Rectal smooth muscle tissue (tissue), 1 donor: ENCODE data around the gene TCF4.

ENCODE experiments used
- H3K27ac ChIP-seq: one replicate; pipeline ENCODE4 v1.7.0; 2013; ENCODE audit warnings: low read depth, low read length, inconsistent platforms
- H3K27me3 ChIP-seq: one replicate; pipeline ENCODE4 v1.7.0; 2013; ENCODE audit warnings: low read length; ENCODE audit not compliant: control insufficient read depth, insufficient read depth
- H3K36me3 ChIP-seq: one replicate; pipeline ENCODE4 v1.7.0; 2013; ENCODE audit warnings: low read length; ENCODE audit not compliant: control insufficient read depth, insufficient read depth
- H3K4me1 ChIP-seq: one replicate; pipeline ENCODE4 v1.7.0; 2013; ENCODE audit warnings: low read length; ENCODE audit not compliant: control insufficient read depth, insufficient read depth
- H3K4me3 ChIP-seq: one replicate; pipeline ENCODE4 v1.7.0; 2013; ENCODE audit warnings: low read length
- H3K9ac ChIP-seq: one replicate; pipeline ENCODE4 v1.7.0; 2013; ENCODE audit warnings: low read length

TCF4 gene

DNA sequence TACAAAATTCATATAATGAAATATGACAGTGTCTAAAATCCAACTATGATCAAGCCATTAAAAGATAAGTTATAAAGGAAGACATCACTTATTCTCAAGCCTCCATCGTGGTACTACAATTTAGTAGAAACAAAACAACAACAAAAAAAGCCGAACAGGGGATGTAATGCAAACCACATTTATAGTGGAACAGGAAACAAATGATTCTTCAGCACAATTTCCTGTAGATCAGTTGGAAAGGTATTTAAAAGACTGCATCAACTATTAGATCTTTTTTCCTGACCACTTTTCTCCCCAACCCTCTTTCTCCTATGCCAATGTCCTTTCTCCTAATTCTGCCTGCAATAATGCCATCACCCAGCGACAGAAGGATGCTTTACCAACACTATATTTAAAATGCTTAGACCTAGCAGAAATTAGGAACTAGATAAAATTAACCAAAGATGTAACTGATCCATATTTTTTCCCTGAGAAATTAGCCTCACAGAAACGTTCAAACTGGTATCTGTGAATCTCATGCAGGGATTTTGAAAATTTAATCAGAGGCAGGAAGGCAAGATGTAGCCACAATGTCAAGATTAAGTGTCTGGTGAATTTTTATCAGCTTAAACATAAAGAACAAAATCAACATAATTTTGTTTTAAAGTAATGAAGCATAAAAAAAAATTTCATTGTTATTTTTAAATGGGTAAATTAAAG lies 271.4 kb downstream of the TCF4 start:
- Histone ChIP-seq H3K27ac (no peak overlapping the region), H3K4me3 (no peak overlapping the region), H3K27me3 (no peaks in the 10 kb centered on the region), H3K4me1 (peaks cover 6% of the 10 kb centered on the region), H3K9ac (no peak overlapping the region), H3K36me3 (no peaks in the 10 kb centered on the region)

DNA sequence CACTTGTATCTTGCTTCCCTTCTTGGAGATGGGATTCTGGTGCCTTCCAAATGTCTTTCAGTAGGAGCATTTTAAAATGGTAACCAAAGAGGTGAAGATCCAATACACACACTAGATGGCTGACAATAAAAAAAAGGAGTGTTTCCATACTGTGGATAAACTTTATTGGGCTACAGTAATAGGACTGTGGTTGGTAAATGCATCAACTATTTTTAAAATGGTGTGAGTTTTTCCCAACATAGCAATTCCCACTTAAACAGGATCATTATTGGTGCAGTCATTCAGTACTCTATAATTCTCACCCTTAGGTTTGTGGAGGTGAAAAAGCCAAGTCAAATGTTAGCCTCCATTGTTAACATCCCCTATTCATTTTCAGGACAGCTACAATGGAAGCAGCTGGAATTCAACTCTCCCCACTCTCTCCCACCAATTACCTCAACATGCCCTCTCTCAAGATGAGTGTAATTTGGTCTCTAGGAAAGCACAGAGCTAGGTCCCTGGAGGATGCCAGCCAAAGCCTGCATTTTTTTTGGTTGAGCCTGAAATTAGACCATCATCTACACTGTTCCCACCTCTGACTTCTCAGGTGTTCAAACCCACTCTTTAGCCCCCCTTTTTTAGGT lies 273.3 kb downstream of the TCF4 start:
- peaks cover 6% of the 10 kb centered on the region for H3K4me1 ChIP-seq
- no peak overlapping the region for H3K4me3 ChIP-seq
- H3K9ac ChIP-seq: no peak overlapping the region

DNA sequence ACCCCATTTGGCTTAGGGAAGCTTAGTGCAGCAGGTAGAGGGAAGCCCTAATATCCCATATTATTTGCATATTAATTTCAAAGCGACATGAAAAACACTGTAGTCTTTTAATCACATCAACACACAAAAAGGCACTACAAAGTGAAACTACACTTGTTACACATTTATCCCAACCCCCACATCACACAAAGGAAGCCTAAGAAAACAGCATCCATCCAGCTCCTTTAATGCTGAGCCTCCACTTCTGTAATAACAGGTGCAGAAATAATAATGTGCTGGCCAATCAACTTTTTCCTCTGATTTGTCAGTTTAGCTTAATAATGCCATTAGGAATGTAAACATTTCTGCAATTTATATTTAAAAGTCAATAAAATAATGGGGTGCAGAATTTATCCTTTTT lies 274.0 kb downstream of the TCF4 start:
- Histone ChIP-seq H3K4me3 (no peak overlapping the region), H3K27ac (no peak overlapping the region), H3K4me1 (peaks cover 3% of the 10 kb centered on the region), H3K36me3 (no peaks in the 10 kb centered on the region), H3K9ac (no peak overlapping the region), H3K27me3 (no peaks in the 10 kb centered on the region)

More for the DNA sequence above, 273.3 kb downstream of the TCF4 start:
- no peaks in the 10 kb centered on the region for H3K27me3 ChIP-seq
- no peaks in the 10 kb centered on the region for H3K36me3 ChIP-seq
- no peak overlapping the region for H3K27ac ChIP-seq

DNA sequence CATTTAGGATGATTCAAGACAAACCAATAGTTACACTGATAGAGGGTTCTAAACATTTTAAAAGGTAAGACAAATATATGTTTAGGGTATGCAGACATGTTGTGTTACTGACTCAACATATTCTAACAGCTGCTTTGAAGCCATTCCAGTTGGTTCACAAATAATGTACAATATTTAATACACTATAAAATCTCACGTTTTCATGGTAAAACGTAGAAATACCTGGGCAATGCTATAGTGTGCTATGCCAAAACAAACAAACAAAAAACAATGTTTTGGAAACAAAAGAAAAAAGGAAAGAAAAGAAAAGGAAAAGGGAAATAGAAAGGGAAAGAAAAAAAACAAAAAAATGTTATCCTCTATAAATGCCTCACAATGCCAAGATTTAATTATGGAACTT lies 277.1 kb downstream of the TCF4 start:
- no peaks in the 10 kb centered on the region for H3K36me3 ChIP-seq
- H3K27ac ChIP-seq: no peak overlapping the region
- no peaks in the 10 kb centered on the region for H3K27me3 ChIP-seq
- H3K4me1 ChIP-seq: peaks cover 5% of the 10 kb centered on the region
- H3K4me3 ChIP-seq: no peak overlapping the region
- no peak overlapping the region for H3K9ac ChIP-seq

DNA sequence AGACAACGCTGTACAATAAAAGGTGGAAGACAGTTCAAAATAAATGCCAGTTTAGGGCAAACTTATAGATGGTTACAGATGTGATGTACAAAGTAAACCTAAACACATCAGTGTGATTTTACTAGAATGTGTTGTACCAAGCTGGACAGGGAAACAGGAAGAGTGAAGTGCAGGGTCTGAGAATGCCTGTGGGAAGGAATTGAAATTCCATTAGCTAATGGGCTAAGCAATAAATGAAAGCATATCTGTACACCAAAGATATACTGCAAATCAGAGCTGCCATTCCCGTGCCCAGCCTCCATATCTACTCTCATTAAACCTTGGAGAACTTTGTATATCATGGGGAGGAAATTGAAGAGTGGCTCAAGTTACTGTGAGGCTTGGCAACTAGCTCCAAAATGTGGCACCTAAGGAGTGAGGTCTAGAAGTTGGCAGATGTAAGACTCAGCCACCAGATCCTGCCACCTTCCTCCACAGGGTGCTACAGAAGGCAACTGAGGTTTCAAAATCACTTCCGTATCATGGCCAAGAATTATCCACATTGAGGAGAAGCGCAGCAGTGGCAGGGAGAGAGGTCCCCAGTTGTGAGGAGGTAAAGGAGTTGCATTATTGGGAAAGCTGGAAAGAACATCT lies 277.8 kb downstream of the TCF4 start:
- no peak overlapping the region for H3K4me3 ChIP-seq
- H3K27ac ChIP-seq: no peak overlapping the region
- H3K9ac ChIP-seq: no peak overlapping the region
- H3K4me1 ChIP-seq: peaks cover 5% of the 10 kb centered on the region
- H3K36me3 ChIP-seq: no peaks in the 10 kb centered on the region
- no peaks in the 10 kb centered on the region for H3K27me3 ChIP-seq

DNA sequence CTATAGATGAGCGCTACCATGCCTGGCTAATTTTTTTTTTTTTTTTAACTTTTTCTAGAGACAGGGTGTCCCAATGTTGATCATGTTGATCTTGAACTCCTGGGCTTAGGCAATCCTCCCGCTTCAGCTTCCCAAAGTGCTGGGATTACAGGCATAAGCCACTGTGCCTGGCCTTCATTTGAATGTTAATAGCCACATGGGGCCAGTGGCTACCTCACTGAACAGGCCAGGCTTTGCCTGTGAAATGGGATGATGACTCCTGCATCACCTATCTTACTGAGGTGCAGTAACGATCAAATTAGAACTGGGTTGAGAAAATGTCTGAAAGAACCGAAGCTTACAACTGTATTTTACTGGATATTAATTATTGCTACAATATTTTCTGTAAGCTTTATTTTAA lies 278.7 kb downstream of the TCF4 start:
- Histone ChIP-seq H3K9ac (no peak overlapping the region), H3K4me3 (no peak overlapping the region), H3K4me1 (peaks cover 5% of the 10 kb centered on the region), H3K27me3 (no peaks in the 10 kb centered on the region), H3K27ac (no peak overlapping the region), H3K36me3 (no peaks in the 10 kb centered on the region)

DNA sequence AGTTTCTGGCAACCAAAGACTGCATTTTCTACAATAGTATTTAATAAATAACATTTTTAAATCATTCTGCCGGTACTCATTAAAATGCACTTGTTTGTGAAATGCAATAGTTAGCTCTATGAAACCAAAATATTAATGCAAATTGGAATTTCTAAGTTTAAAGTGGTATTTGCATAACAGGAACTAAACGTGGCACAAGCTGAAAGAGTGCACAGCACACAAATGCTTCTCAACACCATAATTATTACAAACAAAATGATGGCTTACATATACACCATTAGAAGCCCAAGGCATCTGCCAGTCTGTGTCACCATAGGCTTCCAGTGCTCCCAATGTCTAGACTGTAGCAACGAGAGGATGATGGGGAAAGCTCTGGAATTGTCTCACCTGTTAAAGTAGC lies 280.5 kb downstream of the TCF4 start:
- Histone ChIP-seq H3K27ac (no peak overlapping the region), H3K4me3 (no peak overlapping the region), H3K27me3 (no peaks in the 10 kb centered on the region), H3K36me3 (no peaks in the 10 kb centered on the region), H3K9ac (no peak overlapping the region), H3K4me1 (peaks cover 3% of the 10 kb centered on the region)

DNA sequence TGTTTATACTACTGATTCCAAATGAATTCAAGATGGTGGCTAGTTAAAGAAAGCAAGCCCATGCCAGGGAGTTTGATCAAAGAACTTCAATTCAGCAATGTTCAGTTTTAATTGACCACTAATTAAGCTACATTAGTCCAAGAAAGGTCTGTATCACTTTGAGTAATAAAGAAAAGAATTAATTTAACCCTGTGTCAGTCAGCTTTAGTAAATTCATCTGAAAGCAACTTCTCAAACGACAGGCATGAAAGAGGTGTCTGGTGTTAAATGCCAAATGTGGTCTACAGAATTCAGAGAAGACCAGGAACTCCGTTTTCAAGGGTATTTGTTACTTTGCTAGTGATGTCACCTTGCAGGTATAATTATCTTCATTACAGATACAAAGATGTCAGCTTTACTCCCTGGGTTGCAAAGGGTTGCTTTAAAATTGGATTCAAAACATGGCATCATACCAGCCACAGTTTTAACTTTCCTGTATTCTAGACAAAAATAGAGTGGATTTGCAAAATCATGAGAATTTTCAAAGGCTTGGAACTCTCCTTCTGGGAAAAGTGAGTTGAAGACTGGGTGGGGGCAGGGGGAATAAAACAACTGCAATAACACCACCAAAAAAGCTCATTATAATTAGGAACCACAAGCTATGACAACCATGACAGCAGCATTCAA lies 281.5 kb downstream of the TCF4 start:
- H3K4me1 ChIP-seq: peaks cover 6% of the 10 kb centered on the region
- H3K27me3 ChIP-seq: no peaks in the 10 kb centered on the region
- H3K36me3 ChIP-seq: no peaks in the 10 kb centered on the region
- H3K27ac ChIP-seq: no peak overlapping the region
- H3K4me3 ChIP-seq: no peak overlapping the region
- no peak overlapping the region for H3K9ac ChIP-seq

DNA sequence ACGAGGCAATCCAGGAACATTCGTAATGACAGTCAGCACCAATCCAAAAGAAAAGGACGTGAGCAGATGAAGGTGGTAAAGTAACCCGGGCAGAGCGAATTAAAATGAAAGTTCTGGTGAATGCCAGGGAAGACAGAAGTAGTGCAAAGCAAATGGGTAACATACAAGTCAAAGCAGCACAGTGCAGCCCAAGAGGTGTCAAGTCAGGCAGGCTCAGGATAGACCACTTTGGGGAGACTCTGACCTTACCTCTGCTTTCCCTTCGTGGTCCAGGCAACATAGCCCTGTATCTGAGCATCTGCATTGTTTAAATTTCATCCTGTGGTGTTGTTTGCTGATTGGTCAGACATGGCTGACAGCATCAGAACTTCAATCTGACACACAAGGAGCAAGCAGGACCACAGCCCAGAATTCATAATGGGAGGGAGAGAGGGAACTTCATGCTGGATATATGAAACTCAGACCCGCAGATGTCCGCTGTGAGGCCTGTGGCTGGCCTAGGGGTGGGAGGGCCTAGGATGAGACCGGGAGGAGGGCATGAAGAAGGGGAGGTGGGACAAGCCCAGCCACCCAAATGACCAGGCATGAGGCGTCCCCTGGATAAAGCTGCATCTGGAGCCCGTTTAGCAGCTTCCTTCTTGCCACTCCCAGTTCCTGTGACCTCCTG lies 285.7 kb downstream of the TCF4 start:
- peak overlapping the region; percentile 16 for H3K27ac ChIP-seq
- no peaks in the 10 kb centered on the region for H3K36me3 ChIP-seq
- H3K27me3 ChIP-seq: no peaks in the 10 kb centered on the region
- peaks cover 11% of the 10 kb centered on the region for H3K4me1 ChIP-seq
- H3K4me3 ChIP-seq: peak overlapping the region; percentile 42
- H3K9ac ChIP-seq: no peak overlapping the region

DNA sequence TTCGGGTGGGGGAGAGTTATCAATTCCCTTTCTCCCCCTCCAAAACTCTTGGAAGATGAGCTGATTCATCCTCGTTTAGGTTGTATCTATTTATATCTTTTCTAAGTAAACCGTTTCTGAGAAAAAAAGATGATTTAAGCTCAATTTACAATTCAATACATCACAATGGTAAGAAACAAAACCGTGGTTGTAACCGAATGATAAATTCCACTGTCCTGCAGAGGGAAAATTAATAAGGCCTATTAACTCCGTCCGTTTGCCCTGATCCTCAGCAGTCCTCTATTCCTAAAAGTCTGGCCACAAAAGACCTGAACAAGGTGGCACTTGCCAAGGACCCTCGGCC lies 286.2 kb downstream of the TCF4 start:
- H3K9ac ChIP-seq: no peak overlapping the region
- H3K27ac ChIP-seq: peak overlapping the region; percentile 16
- H3K4me1 ChIP-seq: peaks cover 11% of the 10 kb centered on the region
- H3K4me3 ChIP-seq: peak overlapping the region; percentile 42
- H3K27me3 ChIP-seq: no peaks in the 10 kb centered on the region
- H3K36me3 ChIP-seq: no peaks in the 10 kb centered on the region

DNA sequence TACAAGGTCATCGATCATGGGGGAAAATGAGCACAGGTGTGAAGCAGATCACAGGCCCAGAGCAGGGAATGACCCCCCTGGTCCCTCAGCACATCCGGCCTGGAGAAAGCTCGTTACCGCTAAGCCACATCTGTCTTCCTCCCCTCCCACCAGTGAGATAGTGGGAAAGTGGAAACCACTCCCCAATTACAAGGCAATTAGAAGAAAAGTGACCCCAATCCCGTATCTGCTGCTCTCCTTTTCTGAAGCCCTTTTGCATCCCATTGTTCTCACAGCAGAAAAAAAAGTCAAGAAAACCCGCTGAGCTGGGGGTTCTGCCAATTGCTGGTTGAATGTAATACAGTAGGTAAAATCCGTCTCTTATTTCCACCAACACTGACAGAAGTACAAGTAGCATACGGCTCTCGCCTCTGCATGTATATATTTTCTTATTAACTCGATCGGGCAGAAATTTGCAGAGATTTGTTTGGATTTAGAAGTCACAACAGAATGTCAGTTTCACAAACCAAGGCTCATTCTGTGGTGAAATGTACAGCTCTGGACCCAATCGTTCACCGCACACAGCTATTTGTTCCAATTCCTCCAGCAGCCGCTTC lies 287.0 kb downstream of the TCF4 start:
- H3K27ac ChIP-seq: peak overlapping the region; percentile 23
- no peak overlapping the region for H3K9ac ChIP-seq
- H3K27me3 ChIP-seq: no peaks in the 10 kb centered on the region
- H3K4me3 ChIP-seq: peak overlapping the region; percentile 43
- no peaks in the 10 kb centered on the region for H3K36me3 ChIP-seq
- H3K4me1 ChIP-seq: peaks cover 8% of the 10 kb centered on the region

DNA sequence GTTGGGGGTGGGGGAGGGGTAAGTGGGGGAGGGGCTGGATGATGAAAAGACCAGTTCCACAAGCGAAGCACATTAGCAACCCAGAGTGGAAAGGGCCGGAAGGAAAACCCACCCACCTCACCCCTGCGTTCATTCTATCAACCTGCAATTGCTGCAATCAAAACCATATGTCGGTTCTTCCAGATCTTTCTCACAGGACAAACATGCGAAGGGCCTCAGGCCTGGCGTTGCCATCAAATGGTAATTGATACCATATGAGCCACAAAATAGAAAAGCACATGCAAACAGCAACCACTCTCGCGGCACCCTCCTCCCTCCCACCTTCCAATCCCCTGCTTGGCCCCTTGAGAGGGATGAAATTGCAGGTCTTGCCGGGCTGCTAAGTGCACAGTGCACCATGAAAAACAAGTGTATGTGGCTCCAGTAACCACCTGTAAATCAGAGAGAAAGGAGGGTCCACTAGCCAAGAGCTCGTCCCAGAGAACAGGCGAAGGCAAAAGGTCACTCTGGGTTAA lies 287.5 kb downstream of the TCF4 start:
- H3K4me1 ChIP-seq: peaks cover 8% of the 10 kb centered on the region

More for the DNA sequence above, 287.5 kb downstream of the TCF4 start:
- Histone ChIP-seq H3K4me3 (peak overlapping the region; percentile 43), H3K27ac (no peak overlapping the region), H3K27me3 (no peaks in the 10 kb centered on the region), H3K36me3 (no peaks in the 10 kb centered on the region), H3K9ac (no peak overlapping the region)
